IPS DF 19.7 (cell line): ENCODE data around the gene PDHX.
"Not testable (repeated sequence)": the region's sequence is repeated elsewhere in the genome, so short reads cannot be mapped to it uniquely, and the experiment has no call there.

Experiments used
- DNase-seq: peaks from one replicate; pipeline ENCODE4 v3.0.0-alpha.2; 2013; ENCODE audit warnings: low read depth, low spot score

Gene PDHX

GRCh38 chr11:34910817-34911216, 5.6 kb upstream of the PDHX start:
- DNase-seq, result no peak

DNA sequence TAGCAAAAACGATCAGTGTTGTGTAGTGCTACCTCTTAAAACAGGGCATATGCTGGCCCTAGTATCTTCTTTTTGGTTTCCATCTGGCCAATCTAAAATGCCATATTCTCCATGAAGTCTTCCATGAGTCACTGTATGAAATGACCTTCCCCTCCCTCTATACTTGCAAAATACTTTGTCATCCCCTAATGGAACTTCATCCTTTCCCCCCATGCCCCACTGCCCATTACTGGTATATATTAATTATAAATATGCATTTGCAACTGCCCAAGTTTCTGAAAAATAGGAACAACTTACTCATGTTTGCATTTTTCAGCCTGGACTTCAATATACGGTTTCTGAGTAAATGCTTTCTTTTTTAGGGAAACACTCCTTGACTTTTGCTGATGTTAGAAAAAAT, 4.7 kb upstream of the PDHX start:
- DNase-seq, result no peak

DNA sequence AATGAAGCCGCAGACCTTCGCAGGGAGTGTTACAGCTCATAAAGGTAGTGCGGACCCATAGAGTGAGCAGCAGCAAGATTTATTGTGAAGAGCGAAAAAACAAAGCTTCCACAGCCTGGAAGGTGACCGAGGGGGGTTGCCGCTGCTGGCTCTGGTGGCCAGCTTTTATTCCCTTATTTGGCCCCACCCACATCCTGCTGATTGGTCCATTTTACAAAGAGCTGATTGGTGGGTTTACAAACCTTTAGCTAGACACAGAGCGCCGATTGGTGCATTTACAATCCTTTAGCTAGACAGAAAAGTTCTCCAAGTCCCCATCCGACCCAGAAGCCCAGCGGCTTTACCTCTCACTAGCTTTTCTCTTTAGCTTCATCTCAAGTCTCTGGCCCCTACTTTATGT, 2.9 kb upstream of the PDHX start:
- DNase-seq, result not testable (repeated sequence)

DNA sequence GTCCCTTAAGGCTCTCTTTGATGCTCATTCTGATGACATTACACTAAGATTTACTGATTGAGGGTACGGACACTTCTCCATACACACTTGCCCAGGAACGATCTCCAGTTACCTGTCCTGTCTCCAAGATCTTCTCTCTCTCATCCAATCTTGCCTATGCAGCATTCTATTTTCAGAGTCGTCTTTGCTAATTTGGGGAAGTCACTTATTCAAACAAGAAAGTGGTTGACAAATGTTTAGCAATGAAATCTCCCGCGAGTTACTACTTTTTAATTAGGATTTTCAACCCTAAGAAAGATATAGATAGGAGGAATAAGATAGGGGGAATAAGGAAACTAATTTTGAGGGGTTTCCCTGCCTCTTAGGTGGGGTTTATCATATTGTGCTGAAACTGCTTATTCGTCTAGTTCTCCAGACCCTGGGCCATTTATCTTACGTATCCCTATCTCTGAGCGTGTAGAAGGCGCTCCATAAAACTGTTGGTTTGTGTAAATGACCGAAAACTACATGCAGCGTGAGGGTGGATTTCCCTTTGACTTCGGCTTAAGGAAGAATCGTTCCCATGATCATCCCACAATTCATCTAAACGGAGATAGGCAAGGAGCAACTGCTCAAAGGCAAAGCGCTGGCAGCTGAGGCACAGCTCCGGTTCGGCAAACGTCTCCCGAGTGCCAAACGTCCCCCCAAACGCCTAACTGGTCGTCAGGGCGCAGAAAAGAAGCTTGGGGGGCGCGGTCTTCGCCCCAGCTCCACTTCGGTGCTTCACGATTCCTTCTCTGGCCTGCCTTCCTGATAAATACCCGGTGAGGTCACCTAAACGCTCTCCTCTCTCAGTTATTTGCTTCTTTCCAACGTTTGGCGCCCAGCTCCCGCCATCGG, 1.0 kb upstream of the PDHX start:
- no peak for DNase-seq

GRCh38 chr11:34916843-34917770, 689 bp downstream of the PDHX start:
- DNase-seq, result no peak

- DNase-seq, result no peak
These were observed 4.7 kb downstream of the PDHX start for GRCh38 chr11:34921156-34921555.

DNA sequence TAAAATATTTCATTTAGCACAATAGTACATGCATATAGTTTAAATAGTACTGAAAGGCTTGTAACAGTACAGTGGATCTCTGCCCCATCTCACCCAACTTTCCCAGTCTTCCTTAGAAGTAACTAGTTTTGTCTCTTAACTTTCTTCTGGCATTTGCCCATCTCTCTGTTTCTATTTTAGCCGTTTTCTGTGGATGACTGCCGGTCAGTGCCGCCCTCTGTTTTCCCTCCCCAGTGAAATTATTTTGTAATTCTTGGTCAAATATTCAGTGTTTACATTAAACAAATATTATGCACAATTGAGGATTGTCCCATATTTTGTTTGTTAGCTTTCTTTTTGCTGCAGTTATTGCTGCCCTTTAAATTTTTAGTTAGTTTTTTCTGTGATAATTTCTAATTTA, 8.3 kb downstream of the PDHX start:
- DNase-seq, result no peak

DNA sequence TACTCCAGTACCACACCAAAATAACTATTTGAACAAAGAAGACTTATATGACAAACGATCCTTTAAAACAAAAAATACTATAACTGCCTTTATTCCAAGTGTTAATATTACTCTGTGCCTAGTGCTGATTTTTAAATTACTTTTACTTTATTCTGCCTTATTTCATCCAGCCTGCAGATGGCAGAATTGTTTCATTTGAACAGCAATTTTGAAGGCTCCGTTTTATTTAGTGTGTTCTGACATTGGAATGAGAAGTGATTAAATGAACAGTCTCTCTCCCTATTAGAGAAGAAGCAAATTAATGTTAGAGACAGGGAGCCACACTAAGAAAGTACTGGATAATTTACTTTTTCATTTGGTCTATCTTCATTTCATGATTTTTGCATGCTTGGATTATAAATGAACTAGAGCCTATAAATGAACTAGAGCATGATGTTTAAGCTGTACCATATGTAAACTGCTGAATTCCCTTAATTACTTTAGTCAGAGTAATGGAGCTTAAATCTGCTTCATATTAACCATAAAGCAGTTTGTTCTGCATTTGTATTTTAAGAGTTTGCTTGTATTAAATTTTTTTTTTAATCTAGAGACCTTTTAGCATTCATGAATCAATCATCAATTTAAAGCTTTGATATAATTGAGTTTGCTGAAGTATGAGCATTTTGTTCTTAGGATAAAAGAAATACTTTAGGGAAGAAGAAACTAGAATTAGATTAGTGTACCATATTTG, 9.8 kb downstream of the PDHX start:
- DNase-seq, result no peak

- no peak for DNase-seq
These were observed 10.4 kb downstream of the PDHX start for GRCh38 chr11:34926831-34927132.

GRCh38 chr11:34928268-34928959, 12.0 kb downstream of the PDHX start:
- DNase-seq, result no peak

DNA sequence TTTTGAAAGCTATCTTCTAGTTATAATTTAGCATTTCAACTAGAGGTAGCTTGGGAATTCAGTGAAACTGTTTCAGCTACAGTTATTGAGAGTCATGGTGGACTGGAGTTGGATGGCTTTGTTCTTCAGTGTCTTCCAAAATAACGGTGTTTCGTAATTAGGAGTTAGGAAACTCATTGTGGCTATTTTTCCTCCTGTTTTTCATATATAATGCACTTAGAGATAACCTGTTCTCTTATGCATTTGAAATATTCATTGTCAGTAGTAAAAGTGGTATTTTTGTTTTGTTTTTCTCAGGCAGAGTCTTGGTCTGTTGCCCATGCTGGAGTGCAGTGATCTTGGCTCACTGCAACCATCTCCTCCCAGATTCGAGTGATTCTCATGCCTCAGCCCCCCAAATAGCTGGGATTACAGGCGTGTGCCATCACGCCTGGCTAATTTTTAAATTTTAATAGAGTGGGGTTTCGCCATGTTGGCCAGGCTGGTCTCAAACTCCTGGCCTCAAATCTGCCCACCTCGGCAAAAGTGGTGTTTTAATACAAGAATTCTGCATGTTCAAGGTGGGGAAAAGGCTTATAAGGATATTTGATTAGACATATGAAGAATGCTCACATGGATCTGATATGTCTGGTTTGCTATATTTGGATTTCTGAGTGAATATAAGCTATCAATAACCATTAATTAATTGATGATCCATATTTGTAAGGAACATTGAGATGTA, 12.7 kb downstream of the PDHX start:
- no peak for DNase-seq

- DNase-seq, result no peak
These were observed 13.7 kb downstream of the PDHX start for GRCh38 chr11:34929794-34930763.

- DNase-seq, result no peak
These were observed 20.7 kb downstream of the PDHX start for GRCh38 chr11:34936945-34937629.

DNA sequence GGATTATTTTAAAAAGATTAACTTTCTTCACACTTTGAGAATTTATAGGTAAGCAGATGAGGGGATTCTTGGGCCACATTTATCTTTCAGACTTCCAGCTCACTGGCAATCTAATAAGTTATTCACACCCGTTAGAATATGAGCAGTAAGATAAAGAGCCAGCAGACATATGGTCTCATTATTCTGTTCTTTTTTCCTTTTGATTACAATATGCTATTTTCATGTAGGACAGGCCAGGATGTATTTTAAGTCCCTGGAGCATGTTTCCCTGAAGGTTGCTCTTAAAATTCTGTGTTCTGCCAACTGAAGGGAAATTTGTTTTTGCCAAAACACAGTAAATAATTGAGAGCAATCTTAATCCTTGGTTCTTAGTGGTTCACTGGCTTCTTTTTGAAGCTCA, 22.2 kb downstream of the PDHX start:
- no peak for DNase-seq

DNA sequence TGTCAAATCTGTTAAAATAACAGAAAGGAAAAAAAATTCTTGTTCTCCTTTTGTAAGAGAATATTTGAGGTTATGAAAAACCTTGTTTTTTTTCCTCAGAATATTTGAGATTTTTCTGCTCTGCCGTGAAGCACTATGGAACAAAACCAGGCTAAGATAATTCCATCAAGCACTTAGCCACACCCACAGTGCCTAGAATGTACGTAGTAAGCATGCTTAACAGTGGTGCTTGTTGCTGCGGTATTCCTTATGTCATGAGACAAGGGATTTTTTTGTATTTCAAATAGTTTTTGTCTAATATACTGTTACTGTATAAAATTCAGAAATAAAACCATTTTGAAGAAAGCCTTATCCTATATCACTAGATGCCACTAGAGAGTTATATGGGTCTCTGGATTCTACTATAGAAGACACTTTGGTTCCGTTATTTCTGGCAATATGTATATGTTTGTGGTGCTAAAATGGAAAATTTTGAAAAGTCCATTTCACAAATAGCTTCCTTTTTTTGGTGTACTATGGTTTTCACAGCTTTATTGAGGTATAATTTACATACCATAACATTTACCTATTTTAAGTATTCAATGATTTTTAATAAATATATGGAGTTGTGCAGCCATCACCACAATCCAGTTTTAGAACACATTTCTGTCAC, 23.7 kb downstream of the PDHX start:
- no peak for DNase-seq

DNA sequence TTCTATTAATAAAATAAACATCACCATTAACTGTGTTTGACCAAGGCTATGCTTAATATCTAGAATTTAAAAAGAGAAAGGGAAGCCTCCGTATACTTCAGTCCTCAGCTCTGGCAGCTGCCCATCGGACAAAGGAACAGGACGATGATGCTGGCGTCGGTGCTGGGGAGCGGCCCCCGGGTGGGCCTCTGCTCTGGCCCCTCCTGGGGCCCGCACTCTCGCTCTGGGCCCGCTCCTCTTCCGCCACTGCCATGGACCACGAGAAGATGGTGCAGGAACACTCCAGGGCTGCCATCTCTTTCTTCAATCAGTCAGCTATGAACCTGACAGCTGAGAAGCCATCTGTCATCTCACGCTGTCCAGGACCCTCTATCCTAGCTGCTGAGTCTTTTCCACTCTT, 25.3 kb downstream of the PDHX start:
- DNase-seq, result no peak

- DNase-seq, result no peak
These were observed 28.3 kb downstream of the PDHX start for GRCh38 chr11:34944692-34945091.

- no peak for DNase-seq
These were observed 32.3 kb downstream of the PDHX start for GRCh38 chr11:34948696-34949095.

DNA sequence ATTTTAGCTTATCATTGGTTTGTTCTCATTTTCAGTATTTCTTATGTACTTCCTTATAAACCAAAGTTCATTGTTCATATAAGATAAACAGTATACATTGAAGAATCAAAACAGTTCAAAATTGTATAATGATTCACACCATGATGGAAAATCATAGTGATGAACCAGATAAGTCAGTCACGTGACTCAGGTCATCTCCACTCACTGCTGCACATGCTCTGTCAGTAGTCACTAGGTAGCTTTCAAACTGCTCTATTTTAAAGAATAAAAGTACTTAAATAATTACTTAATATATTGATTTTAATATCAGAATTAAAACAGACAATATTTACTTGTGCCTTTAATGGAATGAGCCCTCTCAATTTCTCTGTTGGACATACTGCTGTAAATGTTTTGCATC, 37.5 kb downstream of the PDHX start:
- no peak for DNase-seq
